Measurements from ENCODE around the gene CFAP58.

The CFAP58 gene

DNA sequence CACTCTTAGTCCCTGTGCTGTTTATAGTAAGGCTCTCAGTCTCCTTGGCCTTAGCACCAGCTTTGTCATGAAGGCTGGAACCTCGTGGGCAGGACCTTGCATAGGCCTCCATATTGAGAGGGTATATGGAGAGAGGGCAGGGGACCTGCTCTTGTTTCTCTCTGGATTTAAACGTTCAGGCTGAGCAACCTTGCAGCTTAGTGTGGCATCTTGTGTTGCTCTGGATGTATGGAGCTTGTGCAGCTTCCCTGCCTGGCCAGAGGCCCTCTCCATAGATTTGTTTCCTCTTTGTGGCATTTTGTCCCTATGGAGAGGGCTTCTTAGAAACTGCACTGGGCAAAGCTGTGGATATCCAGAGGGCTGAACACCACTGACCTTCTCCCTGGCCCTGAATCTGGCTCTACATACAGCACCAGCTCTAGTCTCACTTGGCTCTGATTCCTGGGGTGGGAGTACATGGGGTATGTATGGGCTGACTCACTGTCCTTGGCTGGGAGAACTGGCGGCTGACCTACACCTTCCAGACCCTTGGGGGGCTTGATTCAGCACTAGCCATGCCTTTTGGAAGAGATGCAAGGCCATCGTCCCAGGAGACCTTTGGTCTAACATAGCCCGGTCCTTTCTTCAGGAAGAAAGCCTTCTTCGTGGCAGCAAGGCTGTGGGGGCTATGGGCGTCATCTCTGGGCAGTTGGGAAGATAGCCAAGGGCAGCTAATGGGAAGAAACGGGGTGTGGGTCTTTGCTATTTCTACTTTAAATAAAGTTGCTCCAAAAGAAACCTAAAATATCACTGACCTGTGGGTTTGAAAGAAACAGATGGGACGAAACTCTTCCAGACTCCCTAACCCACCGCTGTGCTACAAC lies 45.8 kb upstream of the CFAP58 start:
- H3K4me1 ChIP-seq (ENCODE audit: low read depth, poor library complexity, severe bottlenecking) = peaks cover 20% of the 10 kb centered on the region
- H3K27me3 ChIP-seq (ENCODE audit: insufficient read depth, low read depth) = peaks cover 7% of the 10 kb centered on the region; the same call in 1 of the 2 replicates
- no peaks in the 10 kb centered on the region for H4K20me1 ChIP-seq (ENCODE audit: insufficient read depth)
- H3K9ac ChIP-seq = no peak overlapping the region
- no peaks in the 10 kb centered on the region for H3K36me3 ChIP-seq (ENCODE audit: insufficient read depth)
- H3K4me3 ChIP-seq (IDR thresholded peaks at IDR 0.05; ENCODE audit: insufficient read depth, low read depth, low read length) = no peak overlapping the region
- H2AFZ ChIP-seq (ENCODE audit: low read depth) = no peak overlapping the region
- H3K4me2 ChIP-seq = peak overlapping the region; percentile 74
- no peak overlapping the region for H3K27ac ChIP-seq
- H3K79me2 ChIP-seq (ENCODE audit: insufficient read depth, low read depth) = no peaks in the 10 kb centered on the region
- TF ChIP-seq, protein P1, sequence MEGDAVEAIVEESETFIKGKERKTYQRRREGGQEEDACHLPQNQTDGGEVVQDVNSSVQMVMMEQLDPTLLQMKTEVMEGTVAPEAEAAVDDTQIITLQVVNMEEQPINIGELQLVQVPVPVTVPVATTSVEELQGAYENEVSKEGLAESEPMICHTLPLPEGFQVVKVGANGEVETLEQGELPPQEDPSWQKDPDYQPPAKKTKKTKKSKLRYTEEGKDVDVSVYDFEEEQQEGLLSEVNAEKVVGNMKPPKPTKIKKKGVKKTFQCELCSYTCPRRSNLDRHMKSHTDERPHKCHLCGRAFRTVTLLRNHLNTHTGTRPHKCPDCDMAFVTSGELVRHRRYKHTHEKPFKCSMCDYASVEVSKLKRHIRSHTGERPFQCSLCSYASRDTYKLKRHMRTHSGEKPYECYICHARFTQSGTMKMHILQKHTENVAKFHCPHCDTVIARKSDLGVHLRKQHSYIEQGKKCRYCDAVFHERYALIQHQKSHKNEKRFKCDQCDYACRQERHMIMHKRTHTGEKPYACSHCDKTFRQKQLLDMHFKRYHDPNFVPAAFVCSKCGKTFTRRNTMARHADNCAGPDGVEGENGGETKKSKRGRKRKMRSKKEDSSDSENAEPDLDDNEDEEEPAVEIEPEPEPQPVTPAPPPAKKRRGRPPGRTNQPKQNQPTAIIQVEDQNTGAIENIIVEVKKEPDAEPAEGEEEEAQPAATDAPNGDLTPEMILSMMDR (conservative IDR thresholded peaks at IDR 0.05; ENCODE audit: low read depth, low read length) = no peak

DNA sequence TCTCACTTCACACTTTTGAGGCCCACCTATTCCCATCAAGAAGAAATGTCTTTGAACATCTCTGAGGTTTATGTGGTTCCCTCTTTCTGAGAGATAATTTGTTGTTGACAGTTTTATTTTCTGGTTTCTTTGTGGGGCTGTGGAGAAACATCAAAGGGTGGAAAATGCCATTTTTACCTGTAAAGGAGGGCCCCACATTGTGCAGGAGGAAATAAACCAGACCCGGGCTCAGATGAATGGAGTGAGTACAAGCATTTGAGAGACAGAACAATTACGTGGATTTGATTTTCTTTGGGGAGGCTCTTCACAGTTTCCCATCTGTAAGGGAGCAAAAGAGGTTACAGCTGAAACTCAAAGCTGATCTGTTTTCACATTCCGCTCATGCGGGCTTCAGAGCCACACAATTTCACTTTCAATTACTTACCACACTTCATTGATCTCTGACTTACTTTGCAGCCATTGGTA lies 45.2 kb upstream of the CFAP58 start:
- Histone ChIP-seq H4K20me1 (ENCODE audit: insufficient read depth) (no peaks in the 10 kb centered on the region), H3K4me2 (peak overlapping the region; percentile 74), H3K79me2 (ENCODE audit: insufficient read depth, low read depth) (no peaks in the 10 kb centered on the region), H3K36me3 (ENCODE audit: insufficient read depth) (no peaks in the 10 kb centered on the region), H3K27ac (no peak overlapping the region), H2AFZ (ENCODE audit: low read depth) (no peak overlapping the region), H3K9ac (no peak overlapping the region), H3K27me3 (ENCODE audit: insufficient read depth, low read depth) (peaks cover 7% of the 10 kb centered on the region; the same call in 1 of the 2 replicates), H3K4me3 (IDR thresholded peaks at IDR 0.05; ENCODE audit: insufficient read depth, low read depth, low read length) (no peak overlapping the region), H3K4me1 (ENCODE audit: low read depth, poor library complexity, severe bottlenecking) (peaks cover 20% of the 10 kb centered on the region)
- TF ChIP-seq, protein P1 (conservative IDR thresholded peaks at IDR 0.05; ENCODE audit: low read depth, low read length) = no peak

DNA sequence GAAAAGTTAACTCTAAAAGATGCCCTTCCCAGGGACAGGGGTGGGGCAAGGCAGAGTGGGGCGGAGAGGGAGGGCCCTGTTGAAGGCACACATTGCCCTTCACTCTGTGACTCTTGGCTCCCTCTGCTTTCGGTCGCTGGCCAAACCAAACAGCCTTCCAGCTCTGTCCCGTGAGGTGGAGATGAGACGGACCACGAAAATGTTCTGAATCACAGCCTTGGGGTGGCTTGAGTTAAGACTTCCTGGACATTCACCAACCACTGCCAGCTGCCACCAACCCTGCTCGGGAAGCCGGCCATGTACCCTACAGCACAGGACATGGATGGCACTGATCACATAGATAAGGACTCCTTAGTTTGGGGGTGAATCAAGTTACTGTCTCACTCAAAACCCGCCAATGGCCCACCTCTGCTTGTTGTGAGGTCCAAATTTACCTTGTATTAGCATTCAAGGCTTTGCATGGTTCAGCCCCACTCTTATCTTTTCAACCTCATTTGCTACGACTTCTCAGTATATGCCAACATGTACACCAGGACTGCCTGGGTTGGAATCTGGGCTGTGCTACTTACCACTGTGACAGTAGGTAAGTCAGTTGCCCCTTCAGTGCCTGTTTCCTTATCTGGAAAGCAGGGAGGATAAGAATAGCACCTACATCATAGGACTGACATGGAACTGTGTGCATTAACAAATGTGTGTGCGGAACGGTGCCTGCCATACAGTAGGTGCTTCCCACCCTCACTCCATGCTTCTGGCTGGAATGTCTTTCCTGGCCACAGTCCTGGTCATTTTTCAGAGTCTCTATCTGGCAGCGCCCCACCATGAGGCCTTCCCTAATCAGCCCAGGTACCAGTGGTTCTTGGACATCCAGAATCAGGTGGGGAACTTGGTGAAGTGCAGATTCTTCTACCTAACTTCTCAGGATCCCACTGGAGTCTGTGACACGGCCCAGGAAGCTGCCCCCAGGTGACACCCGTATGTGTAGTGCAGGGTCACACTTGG lies 43.4 kb upstream of the CFAP58 start:
- Histone ChIP-seq H3K27ac (no peak overlapping the region), H4K20me1 (ENCODE audit: insufficient read depth) (no peaks in the 10 kb centered on the region), H3K36me3 (ENCODE audit: insufficient read depth) (no peaks in the 10 kb centered on the region), H2AFZ (ENCODE audit: low read depth) (no peak overlapping the region), H3K9ac (no peak overlapping the region), H3K79me2 (ENCODE audit: insufficient read depth, low read depth) (no peaks in the 10 kb centered on the region), H3K4me2 (no peak overlapping the region), H3K27me3 (ENCODE audit: insufficient read depth, low read depth) (peaks cover 7% of the 10 kb centered on the region; the same call in 1 of the 2 replicates), H3K4me3 (IDR thresholded peaks at IDR 0.05; ENCODE audit: insufficient read depth, low read depth, low read length) (no peak overlapping the region), H3K4me1 (ENCODE audit: low read depth, poor library complexity, severe bottlenecking) (peaks cover 20% of the 10 kb centered on the region)
- TF ChIP-seq, protein P1 (conservative IDR thresholded peaks at IDR 0.05; ENCODE audit: low read depth, low read length) = no peak

DNA sequence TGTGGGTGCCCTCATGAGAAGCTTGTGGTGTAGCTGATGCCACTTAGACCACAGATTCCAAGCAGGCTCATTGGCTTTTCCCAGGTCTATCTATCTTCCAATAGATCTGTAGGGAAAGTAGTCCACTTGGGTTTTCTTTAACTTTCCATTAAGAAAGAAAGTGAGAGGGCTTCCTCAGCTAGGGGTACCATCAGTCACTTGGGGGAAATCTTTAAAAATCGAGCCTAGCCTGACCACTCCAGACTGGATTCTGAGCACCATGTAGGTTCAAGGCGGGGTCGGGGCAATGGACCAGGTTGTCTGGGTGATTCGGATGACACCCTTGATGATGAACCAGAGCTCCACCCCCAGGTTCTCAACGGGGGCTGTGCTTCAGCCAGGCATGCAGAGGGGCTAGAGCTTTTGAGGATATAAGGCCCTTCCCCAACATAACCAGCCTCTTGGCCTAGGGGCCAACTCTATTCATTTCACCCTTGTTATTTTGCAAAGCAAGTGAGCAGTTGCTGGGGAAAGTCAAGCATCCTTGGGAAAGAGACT lies 42.4 kb upstream of the CFAP58 start:
- Histone ChIP-seq H3K4me2 (no peak overlapping the region), H3K9ac (no peak overlapping the region), H3K36me3 (ENCODE audit: insufficient read depth) (no peaks in the 10 kb centered on the region), H3K27ac (no peak overlapping the region), H3K79me2 (ENCODE audit: insufficient read depth, low read depth) (no peaks in the 10 kb centered on the region), H3K4me3 (IDR thresholded peaks at IDR 0.05; ENCODE audit: insufficient read depth, low read depth, low read length) (no peak overlapping the region), H3K4me1 (ENCODE audit: low read depth, poor library complexity, severe bottlenecking) (peaks cover 20% of the 10 kb centered on the region), H4K20me1 (ENCODE audit: insufficient read depth) (no peaks in the 10 kb centered on the region), H2AFZ (ENCODE audit: low read depth) (no peak overlapping the region), H3K27me3 (ENCODE audit: insufficient read depth, low read depth) (peaks cover 4% of the 10 kb centered on the region; the same call in 1 of the 2 replicates)
- TF ChIP-seq, protein P1 (conservative IDR thresholded peaks at IDR 0.05; ENCODE audit: low read depth, low read length) = no peak
